Measurements from ENCODE around the gene TMEM156.

DNA sequence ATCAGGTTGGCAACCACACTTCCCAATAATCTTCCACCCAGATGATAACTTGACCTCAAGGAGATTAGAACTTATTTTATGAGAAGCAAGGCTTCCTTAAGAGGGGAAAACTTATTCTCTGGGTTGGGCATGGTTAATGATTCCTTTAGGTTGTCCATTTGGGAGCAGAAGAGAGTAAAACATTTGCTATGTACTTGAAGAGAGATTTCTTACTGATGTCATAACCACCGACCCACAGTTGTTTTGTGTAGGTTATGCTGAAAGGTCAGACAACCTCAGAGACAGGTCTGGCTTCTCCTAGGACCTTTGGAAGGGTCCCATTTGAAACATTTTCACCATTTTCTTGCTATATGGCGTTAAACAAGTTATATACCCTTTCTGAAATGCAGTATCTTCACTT lies 108.5 kb downstream of the TMEM156 start:
- TF ChIP-seq, protein P1, sequence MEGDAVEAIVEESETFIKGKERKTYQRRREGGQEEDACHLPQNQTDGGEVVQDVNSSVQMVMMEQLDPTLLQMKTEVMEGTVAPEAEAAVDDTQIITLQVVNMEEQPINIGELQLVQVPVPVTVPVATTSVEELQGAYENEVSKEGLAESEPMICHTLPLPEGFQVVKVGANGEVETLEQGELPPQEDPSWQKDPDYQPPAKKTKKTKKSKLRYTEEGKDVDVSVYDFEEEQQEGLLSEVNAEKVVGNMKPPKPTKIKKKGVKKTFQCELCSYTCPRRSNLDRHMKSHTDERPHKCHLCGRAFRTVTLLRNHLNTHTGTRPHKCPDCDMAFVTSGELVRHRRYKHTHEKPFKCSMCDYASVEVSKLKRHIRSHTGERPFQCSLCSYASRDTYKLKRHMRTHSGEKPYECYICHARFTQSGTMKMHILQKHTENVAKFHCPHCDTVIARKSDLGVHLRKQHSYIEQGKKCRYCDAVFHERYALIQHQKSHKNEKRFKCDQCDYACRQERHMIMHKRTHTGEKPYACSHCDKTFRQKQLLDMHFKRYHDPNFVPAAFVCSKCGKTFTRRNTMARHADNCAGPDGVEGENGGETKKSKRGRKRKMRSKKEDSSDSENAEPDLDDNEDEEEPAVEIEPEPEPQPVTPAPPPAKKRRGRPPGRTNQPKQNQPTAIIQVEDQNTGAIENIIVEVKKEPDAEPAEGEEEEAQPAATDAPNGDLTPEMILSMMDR (IDR thresholded peaks at IDR 0.05; ENCODE audit: borderline replicate concordance, extremely low read depth, low read length, poor library complexity, severe bottlenecking) = no peak
- TF ChIP-seq EZH2 (IDR thresholded peaks at IDR 0.05; ENCODE audit: borderline replicate concordance, low read depth, low read length, severe bottlenecking) = no peak
